Keratinocyte (primary cell): ENCODE data around the gene VPS25. TPM values are rescaled to one million over a fixed set of nuclear protein-coding genes. Genes with fewer than 3 reads are reported as not detected.

ENCODE experiments used
- DNase-seq: peaks from one replicate; pipeline ENCODE4 v3.0.0-alpha.2; 2011; ENCODE audit warnings: low read depth, missing footprints, low spot score
- FAIRE-seq: peaks from 2 replicates; lab custom pipeline; 2011; peaks lifted over from hg19 to GRCh38; lab: Jason Lieb, UNC
- H2AFZ ChIP-seq: 2 replicates; pipeline ENCODE4 v1.6.0; 2012; ENCODE audit warnings: low read length, control low read depth, inconsistent platforms; ENCODE audit not compliant: control insufficient read depth
- H3K27ac ChIP-seq: 2 replicates; pipeline ENCODE4 v1.5.1; 2011; ENCODE audit warnings: low read length; ENCODE audit not compliant: control insufficient read depth, insufficient read depth
- H3K27me3 ChIP-seq: 3 replicates; pipeline ENCODE4 v1.6.0; 2011; ENCODE audit warnings: low read length; ENCODE audit not compliant: control insufficient read depth, insufficient read depth; ENCODE audit errors: extremely low read depth
- H3K36me3 ChIP-seq, 2 experiments: 2 replicates in 1 of 2; 3 replicates in 1 of 2; pipeline ENCODE4 v1.5.1; 2011; ENCODE audit warnings: low read length in 2 of 2, mild to moderate bottlenecking in 1 of 2; ENCODE audit not compliant: control insufficient read depth in 2 of 2, insufficient read depth in 2 of 2; ENCODE audit errors: extremely low read depth in 1 of 2
- H3K4me1 ChIP-seq: 3 replicates; pipeline ENCODE4 v1.5.1; 2011; ENCODE audit warnings: low read length; ENCODE audit not compliant: control insufficient read depth, insufficient read depth; ENCODE audit errors: extremely low read depth
- H3K4me2 ChIP-seq: 3 replicates; pipeline ENCODE4 v1.6.0; 2011; ENCODE audit warnings: low read depth, low read length; ENCODE audit not compliant: control insufficient read depth, insufficient read depth; ENCODE audit errors: extremely low read depth
- H3K4me3 ChIP-seq, 3 experiments: fragments of 200-600 bp in 1 of 3; sonication (generic) in 1 of 3; 2 replicates in 2 of 3; 3 replicates in 1 of 3; pipeline ENCODE4 v1.5.1; 2011 to 2016; ENCODE audit warnings: low read length in 3 of 3, mild to moderate bottlenecking in 3 of 3, control low read depth in 2 of 3, inconsistent platforms in 1 of 3, low read depth in 1 of 3, mixed read lengths in 1 of 3, mixed run types in 1 of 3, moderate library complexity in 1 of 3; ENCODE audit not compliant: control insufficient read depth in 2 of 3, insufficient read depth in 2 of 3; ENCODE audit errors: extremely low read depth in 1 of 3
- H3K79me2 ChIP-seq: 2 replicates; pipeline ENCODE4 v1.6.0; 2012; ENCODE audit warnings: low read length; ENCODE audit not compliant: control insufficient read depth, insufficient read depth
- H3K9ac ChIP-seq: 3 replicates; pipeline ENCODE4 v1.6.0; 2011; ENCODE audit warnings: low read length; ENCODE audit not compliant: control insufficient read depth, insufficient read depth; ENCODE audit errors: extremely low read depth
- H3K9me1 ChIP-seq: 3 replicates; pipeline ENCODE4 v1.6.0; 2011; ENCODE audit warnings: low read length; ENCODE audit not compliant: control insufficient read depth, insufficient read depth; ENCODE audit errors: extremely low read depth
- H3K9me3 ChIP-seq: 2 replicates; pipeline ENCODE4 v1.5.1; 2012; ENCODE audit warnings: low read depth, low read length; ENCODE audit not compliant: control insufficient read depth
- H4K20me1 ChIP-seq: 3 replicates; pipeline ENCODE4 v1.6.0; 2011; ENCODE audit warnings: low read length; ENCODE audit not compliant: control insufficient read depth, insufficient read depth; ENCODE audit errors: extremely low read depth
- CTCF ChIP-seq, 3 experiments: IDR thresholded peaks in 1 of 3; conservative IDR thresholded peaks in 1 of 3; optimal IDR thresholded peaks in 1 of 3; 2 replicates in 2 of 3; 3 replicates in 1 of 3; pipeline versions ENCODE3 to v1.5.1; 2011; ENCODE audit warnings: low read length in 3 of 3, mild to moderate bottlenecking in 3 of 3, moderate library complexity in 2 of 3, control low read depth in 1 of 3, inconsistent platforms in 1 of 3; ENCODE audit not compliant: insufficient read depth in 2 of 3; ENCODE audit errors: extremely low read depth in 1 of 3
- EZH2 ChIP-seq: IDR thresholded peaks from one replicate; pipeline ENCODE4 v1.6.1; 2012; ENCODE audit warnings: inconsistent platforms, mild to moderate bottlenecking, low read length, moderate library complexity
- dilution Hi-C: fragments of 300-500 bp; cut with MboI; formaldehyde crosslinking; loops from one replicate; pipeline ENCODE4 v1.7.0; 2020; ENCODE audit warnings: low sequenced_read_pairs; ENCODE audit not compliant: extremely low pct_ligation_motif_present
- polyA plus RNA-seq, 5 experiments: library from polyadenylated mRNA; depleted of rRNA in 3 of 5; stranded (reverse) in 3 of 5; stranded (forward) in 1 of 5; unstranded in 1 of 5; fragments of >200 nt; gene quantifications; 1 replicate in 1 of 5; 2 replicates in 3 of 5; 3 replicates in 1 of 5; pipeline versions ENCODE4 v1.2.1 to v1.2.3, GENCODE V29; 2011 to 2012; ENCODE audit warnings: missing spikeins in 2 of 5, low read depth in 1 of 5, low replicate concordance in 1 of 5

Gene VPS25
- polyA plus RNA-seq, 1 donor (not counting 4 experiments of a cell fraction or from before 2014, with no cell fraction given), result 122 TPM

DNA sequence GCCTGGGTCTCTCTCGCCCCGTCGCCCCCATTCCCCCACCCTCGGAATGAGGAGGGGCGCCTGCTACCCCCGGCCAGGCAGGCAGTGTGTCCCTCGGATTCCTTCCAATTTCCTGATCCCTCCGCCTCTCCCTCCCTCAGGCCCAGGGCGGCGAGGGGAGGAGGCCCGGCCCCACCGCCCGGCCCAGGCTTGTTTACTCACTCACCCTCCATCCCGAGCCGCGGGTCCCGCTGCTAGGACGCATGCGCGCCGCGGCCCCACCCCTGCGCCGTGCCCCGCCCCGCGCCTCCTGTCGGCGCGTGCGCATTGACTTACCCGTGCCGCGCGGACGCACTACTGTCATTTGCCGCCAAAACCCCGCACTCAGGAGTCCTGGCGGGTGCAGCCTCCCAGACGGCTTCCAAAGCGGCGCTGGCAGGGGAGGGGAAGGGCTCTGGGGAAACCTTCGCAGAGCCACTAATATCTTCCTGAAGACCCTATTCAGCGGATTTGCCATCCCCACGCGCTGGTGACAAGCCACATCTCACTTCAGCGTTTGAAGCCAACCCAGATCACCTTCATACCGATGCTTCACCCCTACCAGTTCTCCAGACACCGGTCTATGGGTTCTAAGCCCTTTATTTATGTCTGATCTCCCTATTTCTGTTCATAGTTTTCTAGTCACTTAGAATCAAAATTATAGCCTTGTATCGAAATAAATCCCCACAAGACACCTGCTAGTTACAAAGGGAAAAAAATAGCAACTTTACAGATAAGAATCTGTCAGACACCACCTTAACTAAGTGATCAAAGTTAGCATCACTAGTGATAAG is 28.2 kb upstream of the VPS25 start, which contains the start of gene EZH1:
TSS of gene EZH1 (minus strand) at position 235 of the 812 bp plus-strand sequence. CDS start 16,099 bp downstream, outside the sequence.
- H2AFZ ChIP-seq, result peak within 1 kb of the TSS; percentile 86
- peak within 1 kb of the TSS; percentile 86 for H3K9ac ChIP-seq
- FAIRE-seq, result no peak
- peak; percentile 45 for DNase-seq
- peaks cover 5% of the 10 kb centered on the region for H3K79me2 ChIP-seq
- H3K4me2 ChIP-seq, result peak within 1 kb of the TSS; percentile 99
- H3K27me3 ChIP-seq, result no peaks in the 10 kb centered on the region
- no peaks in the 10 kb centered on the region for H3K36me3 ChIP-seq
- dilution Hi-C loops, result no loop called here
- H4K20me1 ChIP-seq, result no peaks in the 10 kb centered on the region
- TF ChIP-seq CTCF (optimal IDR thresholded peaks at IDR 0.05 in 1 of 3, IDR thresholded peaks at IDR 0.05 in 1 of 3, conservative IDR thresholded peaks at IDR 0.05 in 1 of 3; ENCODE audit: extremely low read depth in 1 of 3, insufficient read depth in 2 of 3, low read length in 3 of 3), result no peak
- TF ChIP-seq EZH2, result no peak
- peak within 1 kb of the TSS; percentile 76 for H3K27ac ChIP-seq
- H3K4me1 ChIP-seq, result peaks cover 8% of the 10 kb centered on the region
- H3K9me1 ChIP-seq, result no peaks in the 10 kb centered on the region
- peak within 1 kb of the TSS; percentile 65 to 83 (median 80) for H3K4me3 ChIP-seq
- H3K9me3 ChIP-seq, result no peaks in the 10 kb centered on the region

- dilution Hi-C loops, result no loop called here
- FAIRE-seq, result no peak
These were observed 24.9 kb upstream of the VPS25 start for GRCh38 chr17:42748202-42748907.

More at GRCh38 chr17:42748202-42748907, 24.9 kb upstream of the VPS25 start:
- H3K79me2 ChIP-seq, result peaks cover 5% of the 10 kb centered on the region
- H4K20me1 ChIP-seq, result no peaks in the 10 kb centered on the region
- TF ChIP-seq EZH2, result no peak
- TF ChIP-seq CTCF (optimal IDR thresholded peaks at IDR 0.05 in 1 of 3, IDR thresholded peaks at IDR 0.05 in 1 of 3, conservative IDR thresholded peaks at IDR 0.05 in 1 of 3; ENCODE audit: extremely low read depth in 1 of 3, insufficient read depth in 2 of 3, low read length in 3 of 3), result no peak
- H3K9me3 ChIP-seq, result no peaks in the 10 kb centered on the region
- no peak overlapping the region for H3K4me2 ChIP-seq
- H3K9me1 ChIP-seq, result no peaks in the 10 kb centered on the region
- H2AFZ ChIP-seq, result no peak overlapping the region
- H3K4me1 ChIP-seq, result peaks cover 8% of the 10 kb centered on the region
- H3K9ac ChIP-seq, result no peak overlapping the region
- DNase-seq, result no peak
- no peaks in the 10 kb centered on the region for H3K27me3 ChIP-seq
- no peak overlapping the region for H3K4me3 ChIP-seq
- H3K27ac ChIP-seq, result no peak overlapping the region
- no peaks in the 10 kb centered on the region for H3K36me3 ChIP-seq
